Heart left ventricle (tissue), 16 donors: ENCODE measurements around the gene ARHGDIB. TPM values are rescaled to one million over a fixed set of nuclear protein-coding genes. Genes with fewer than 3 reads are reported as not detected.

Experiments used
- ATAC-seq, 4 donors: fragments of 200-7000 bp; cut with Tn5 transposase; one replicate each; pipeline ENCODE4 v1.9.1; 2020 to 2022; ENCODE audit warnings: moderate library complexity in 4 of 4, mild to moderate bottlenecking in 3 of 4, moderate number of reproducible peaks in 1 of 4
- DNase-seq, 5 donors: peaks; one replicate each; pipeline ENCODE4 v3.0.0-alpha.2; 2020
- H3K27ac ChIP-seq, 12 donors: fragments of 200-600 bp; sonication (generic) in 4 of 12; one replicate each; pipeline versions ENCODE4 v1.5.0 to v1.8.0; 2016 to 2022; ENCODE audit warnings: mild to moderate bottlenecking in 2 of 12
- H3K27me3 ChIP-seq, 9 donors: fragments of 200-600 bp; sonication (generic) in 2 of 9; one replicate each; pipeline versions ENCODE4 v1.5.1 to v1.8.0; 2016 to 2022; ENCODE audit warnings: mild to moderate bottlenecking in 3 of 9
- H3K36me3 ChIP-seq, 9 donors: fragments of 200-600 bp; sonication (generic) in 2 of 9; one replicate each; pipeline versions ENCODE4 v1.5.0 to v1.8.0; 2018 to 2022; ENCODE audit warnings: mild to moderate bottlenecking in 2 of 9
- H3K4me1 ChIP-seq, 12 donors: fragments of 200-600 bp; sonication (generic) in 4 of 12; one replicate each; pipeline versions ENCODE4 v1.5.0 to v1.8.0; 2016 to 2022; ENCODE audit warnings: mild to moderate bottlenecking in 3 of 12
- H3K4me3 ChIP-seq, 12 donors: fragments of 200-600 bp; sonication (generic) in 4 of 12; one replicate each; pipeline versions ENCODE4 v1.5.0 to v1.8.0; 2017 to 2022; ENCODE audit warnings: mild to moderate bottlenecking in 9 of 12, moderate library complexity in 4 of 12
- H3K9me3 ChIP-seq, 12 donors: fragments of 200-600 bp; sonication (generic) in 4 of 12; one replicate each; pipeline versions ENCODE4 v1.5.0 to v1.8.0; 2016 to 2022; ENCODE audit warnings: mild to moderate bottlenecking in 1 of 12
- CTCF ChIP-seq, 12 donors: fragments of 200-600 bp; sonication (generic) in 4 of 12; IDR thresholded peaks; one replicate each; pipeline versions ENCODE4 v1.5.0 to v1.8.0; 2018 to 2022; ENCODE audit warnings: antibody characterized with exemption in 12 of 12, mild to moderate bottlenecking in 5 of 12
- POLR2A ChIP-seq, 2 donors: fragments of 450-650 bp; IDR thresholded peaks; one replicate each; pipeline ENCODE4 v1.6.1; 2017; ENCODE audit warnings: antibody characterized with exemption in 2 of 2, mild to moderate bottlenecking in 2 of 2, moderate library complexity in 2 of 2
- WGBS, 4 donors: extraction: QIAGEN DNeasy Blood & Tissue Kit in 2 of 4; methylation state at CpG; one replicate each; pipeline versions ENCODE4 v1.1.5 to v1.1.7; 2013 to 2018; 5-methylcytosine and 5-hydroxymethylcytosine counted together
- intact Hi-C, 10 donors: fragments of 100-400 bp; cut with DNase I; formaldehyde crosslinking; loops; one replicate each; pipeline versions ENCODE4 v1.11.1 to v1.14.2; 2022
- polyA plus RNA-seq, 2 donors: library from polyadenylated mRNA; stranded (reverse); fragments of 200-250 nt; gene quantifications; one replicate each; pipeline ENCODE4 v1.2.3, GENCODE V29; 2013
- total RNA-seq, 9 donors: library from RNA; depleted of rRNA in 2 of 9; stranded (reverse); fragments of >200 nt in 2 of 9; fragmentation: NEBNext Ultra II Directional in 3 of 9; extraction: Animal tissue kit (Norgen Biotek cat#: 25700) in 3 of 9; gene quantifications; one replicate each; pipeline versions ENCODE4 v1.1.0 to v1.2.4, GENCODE V29; 2016 to 2023
- donor health status: ischemic (EF 13 %, LVEDD 7.1; RV severe dilation, severe dysfunction).
- donor health status: healthy with polysubstance abuse.
- donor health status: DM: no; HTN: yes; CAD: no.
- donor health status: DM: no; HTN: no; CAD: no.
- donor health status: ischemic (EF 25% LVEDD 6.9; RV normal size, moderate dysfunction).
- donor health status: ischemic (EF 25% LVEDD 5.7; RV mildly dilated, moderate dysfunction).
- donor health status: healthy.
- donor health status: DM: yes; HTN: yes; CAD: no.
- donor health status: ischemic (EF 35%, LVEDD 5.7; RV mildly dilated, moderate dysfunction).
- donor health status: nonischemic (EF 11% LVEDD 7.7; RV severe dilation, severe dysfunction).
- donor health status: DM: yes; HTN: yes; CAD: no.
- donor health status: PGD.
- donor health status: ischemic (EF 29% LVEDD 5.4; RV normal size, mild dysfunction).
- donor health status: nonischemic (EF 23%, LVEDD 6.1; RV moderate dilation, normal function).

Gene ARHGDIB
- total and polyA plus RNA-seq, 11 donors, result 30.5 to 256 (median 65.8) TPM

- Histone ChIP-seq H3K27ac (no peak overlapping the region), H3K4me1 (peaks cover 0 to 5% (median 0%) of the 10 kb centered on the region in 12 donors), H3K4me3 (no peak overlapping the region), H3K9me3 (no peaks in the 10 kb centered on the region), H3K27me3 (no peaks in the 10 kb centered on the region), H3K36me3 (peaks cover 0 to 29% (median 0%) of the 10 kb centered on the region in 9 donors)
- TF ChIP-seq CTCF (IDR thresholded peaks at IDR 0.05) (no peak), POLR2A (IDR thresholded peaks at IDR 0.05) (no peak)
- ATAC-seq (no peak), DNase-seq (no peak)
- WGBS, 4 donors, result 96 to 99% (median 98%) methylated on average over 2 of the region's 2 CpGs
- intact Hi-C loops, result loop anchor here in 1 of 10 donors (10.0 kb wide), 1 partner anchor 50 kb away; no protein-coding TSS in a partner anchor
Measured at GRCh38 chr12:14934511-14934910, 26.9 kb downstream of the ARHGDIB start.

- intact Hi-C loops, result loop anchor here in 1 of 10 donors (10.0 kb wide), 1 partner anchor 53 kb away; no protein-coding TSS in a partner anchor
- ATAC-seq, result no peak
- Histone ChIP-seq H3K9me3 (no peaks in the 10 kb centered on the region), H3K27ac (no peak overlapping the region), H3K27me3 (no peaks in the 10 kb centered on the region), H3K4me1 (peaks cover 0 to 12% (median 0%) of the 10 kb centered on the region in 12 donors), H3K4me3 (no peak overlapping the region), H3K36me3 (peaks cover 0 to 29% (median 0%) of the 10 kb centered on the region in 9 donors)
- WGBS, 4 donors, result 95% methylated on average over 7 of the region's 7 CpGs
- DNase-seq, result no peak
- TF ChIP-seq CTCF (IDR thresholded peaks at IDR 0.05) (no peak), POLR2A (IDR thresholded peaks at IDR 0.05) (no peak)
Measured at GRCh38 chr12:14931791-14932560, 29.4 kb downstream of the ARHGDIB start.

- Histone ChIP-seq H3K4me1 (peaks cover 0 to 12% (median 0%) of the 10 kb centered on the region in 12 donors), H3K27ac (no peak overlapping the region), H3K27me3 (no peaks in the 10 kb centered on the region), H3K9me3 (no peaks in the 10 kb centered on the region), H3K36me3 (peaks cover 0 to 29% (median 0%) of the 10 kb centered on the region in 9 donors), H3K4me3 (no peak overlapping the region)
- TF ChIP-seq POLR2A (IDR thresholded peaks at IDR 0.05), result no peak
- TF ChIP-seq CTCF (IDR thresholded peaks at IDR 0.05), result no peak
- intact Hi-C loops, result loop anchor here in 1 of 10 donors (10.0 kb wide), 1 partner anchor 53 kb away; no protein-coding TSS in a partner anchor
- ATAC-seq (no peak), DNase-seq (no peak)
- 91 to 97% (median 93%) methylated on average over 4 of the region's 4 CpGs for WGBS, 4 donors
Measured at GRCh38 chr12:14931359-14931758, 30.0 kb downstream of the ARHGDIB start.

GRCh38 chr12:14930299-14930698 is 31.1 kb downstream of the ARHGDIB start:
- Histone ChIP-seq H3K27ac (no peak overlapping the region), H3K4me3 (no peak overlapping the region), H3K36me3 (peaks cover 0 to 29% (median 0%) of the 10 kb centered on the region in 9 donors), H3K4me1 (peaks cover 0 to 12% (median 0%) of the 10 kb centered on the region in 12 donors), H3K27me3 (no peaks in the 10 kb centered on the region), H3K9me3 (no peaks in the 10 kb centered on the region)
- intact Hi-C loops, result loop anchor here in 1 of 10 donors (10.0 kb wide), 1 partner anchor 55 kb away; no protein-coding TSS in a partner anchor
- TF ChIP-seq POLR2A (IDR thresholded peaks at IDR 0.05) (no peak), CTCF (IDR thresholded peaks at IDR 0.05) (no peak)
- ATAC-seq (no peak), DNase-seq (no peak)
